Superior temporal gyrus (tissue), 1 donor: ENCODE results near the gene TPPP2.
"Not testable (repeated sequence)": the region's sequence is repeated elsewhere in the genome, so short reads cannot be mapped to it uniquely, and the experiment has no call there.

Experiments used
- DNase-seq: peaks from one replicate; pipeline ENCODE4 v3.0.0-alpha.2; 2016; ENCODE audit errors: extremely low spot score

TPPP2 gene

GRCh38 chr14:21029917-21030316 is at the start of gene TPPP2:
Gene TPPP2 (plus strand): TSS chr14:21030217. CDS start chr14:21030582, 365 bp downstream.
- no peak for DNase-seq

GRCh38 chr14:20980906-20981305 is 49.1 kb upstream of the TPPP2 start:
- no peak for DNase-seq

- DNase-seq, result no peak
These were observed 47.2 kb upstream of the TPPP2 start for GRCh38 chr14:20982646-20983369.

DNA sequence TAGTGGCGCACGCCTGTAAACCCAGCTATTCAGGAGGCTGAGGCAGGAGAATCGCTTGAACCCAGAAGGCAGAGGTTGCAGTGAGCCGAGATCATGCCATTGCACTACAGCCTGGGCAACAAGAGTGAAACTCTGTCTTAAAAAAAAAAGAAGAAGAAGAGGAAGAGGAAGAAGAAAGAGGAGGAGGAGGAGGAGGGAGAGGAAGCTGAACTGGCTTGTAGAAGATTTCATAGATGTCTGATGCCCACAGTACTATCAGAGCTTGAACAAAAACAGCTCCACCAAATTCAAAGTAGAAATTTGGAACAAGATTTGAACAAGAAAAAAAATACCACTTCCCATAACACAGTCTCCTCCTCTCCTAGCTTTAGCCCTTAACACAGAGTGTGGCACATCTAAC is 44.4 kb upstream of the TPPP2 start:
- DNase-seq, result not testable (repeated sequence)

DNA sequence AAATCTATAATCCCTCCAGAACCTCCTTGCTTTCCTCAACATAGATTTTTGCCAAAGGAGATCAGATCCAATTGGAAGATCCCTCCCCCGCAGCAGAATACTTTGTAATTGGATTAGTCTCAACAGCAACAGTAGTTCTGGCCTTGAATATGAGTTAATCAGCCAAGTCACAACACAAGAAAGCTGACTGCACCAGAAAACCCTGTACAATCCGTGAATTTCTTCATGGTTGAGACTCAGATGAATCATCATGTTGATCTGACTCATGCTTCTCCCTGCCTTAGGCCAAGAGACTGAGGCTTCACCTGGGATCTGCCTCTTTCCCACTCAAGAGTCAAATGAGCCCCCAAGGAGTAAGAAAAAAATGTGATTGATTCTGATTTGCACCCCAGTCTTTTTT is 43.2 kb upstream of the TPPP2 start:
- DNase-seq, result peak; percentile 12

DNA sequence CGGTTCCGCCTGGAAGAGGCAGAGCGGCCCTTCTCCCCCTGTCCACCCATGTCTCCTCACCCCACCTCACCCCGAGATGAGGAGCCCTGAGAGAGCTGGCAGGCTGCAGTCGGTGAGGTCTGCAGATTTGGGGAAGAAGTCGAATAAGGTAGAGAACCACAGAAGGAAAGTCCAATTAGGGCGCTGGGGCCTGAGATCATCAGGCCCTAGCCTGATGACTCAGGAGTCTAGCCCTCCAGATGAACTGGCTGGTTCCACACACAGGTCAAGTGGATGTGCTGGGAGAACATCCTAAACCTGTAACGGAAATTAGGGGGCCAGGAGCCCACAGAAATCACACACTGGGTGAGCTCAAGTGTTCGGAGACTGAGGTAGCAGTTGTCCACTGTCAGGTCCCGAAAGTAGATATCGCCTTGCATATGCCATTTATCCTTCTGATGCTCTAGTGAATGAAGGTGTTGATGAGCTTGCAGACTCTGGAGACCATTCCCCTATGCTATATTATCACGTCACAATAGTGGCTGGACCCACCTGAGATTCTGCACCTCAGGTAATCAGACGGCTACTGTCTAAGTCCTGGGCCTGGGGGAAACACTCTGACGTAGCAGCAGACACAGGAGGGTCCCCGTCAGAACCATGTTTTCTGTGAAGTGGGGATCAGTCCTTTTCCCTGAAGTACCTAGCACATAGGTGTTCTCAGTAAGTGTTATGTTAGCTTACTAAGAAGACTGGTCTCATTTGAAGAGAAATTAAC is 41.1 kb upstream of the TPPP2 start:
- DNase-seq, result peak; percentile 17

DNA sequence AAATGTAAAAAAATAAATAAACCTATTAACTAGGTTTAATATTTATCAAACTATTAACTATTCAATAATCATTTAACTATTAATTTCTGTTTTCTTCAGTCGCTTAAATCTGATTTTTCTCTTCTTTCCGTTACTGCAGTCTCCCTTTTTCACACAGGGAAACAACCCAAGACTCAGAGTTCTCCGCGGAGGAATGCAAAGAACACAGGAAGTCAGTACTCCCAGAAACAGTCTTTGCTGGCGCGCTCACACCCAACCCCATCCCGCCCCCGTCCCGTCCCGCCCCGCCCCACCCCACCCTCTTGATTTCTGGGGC is 40.6 kb upstream of the TPPP2 start:
- no peak for DNase-seq

DNA sequence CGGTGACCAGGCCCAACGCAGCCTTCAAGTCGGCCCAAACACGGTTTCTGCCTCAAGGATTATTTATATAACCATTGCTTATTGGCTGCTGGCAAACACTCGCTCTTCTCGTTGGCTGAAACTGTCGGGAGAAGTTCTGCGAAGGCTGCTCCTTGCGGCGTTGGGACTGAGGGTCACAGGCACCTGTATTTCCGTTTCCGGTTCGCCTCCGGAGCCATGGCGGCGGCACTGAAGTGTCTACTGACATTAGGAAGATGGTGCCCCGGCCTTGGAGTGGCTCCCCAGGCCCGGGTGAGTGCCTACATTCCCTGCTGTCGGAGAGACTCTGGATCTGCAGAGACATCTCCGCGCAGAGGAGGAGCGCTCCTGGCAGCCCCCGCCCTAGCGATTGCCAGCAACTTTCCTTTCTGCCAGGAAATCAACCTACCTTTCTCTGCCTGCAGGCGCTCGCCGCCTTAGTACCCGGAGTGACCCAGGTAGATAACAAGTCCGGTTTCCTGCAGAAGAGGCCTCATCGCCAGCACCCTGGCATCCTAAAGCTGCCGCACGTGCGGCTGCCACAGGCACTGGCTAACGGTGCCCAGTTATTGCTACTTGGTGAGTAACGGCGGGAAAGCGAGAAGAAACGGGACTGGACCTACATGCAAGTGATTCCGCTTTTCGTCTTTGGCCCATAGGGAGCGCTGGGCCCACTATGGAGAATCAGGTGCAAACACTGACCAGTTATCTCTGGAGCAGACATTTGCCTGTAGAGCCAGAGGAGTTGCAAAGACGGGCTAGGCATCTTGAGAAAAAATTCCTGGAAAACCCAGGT is 40.0 kb upstream of the TPPP2 start, which contains the start of gene METTL17:
METTL17 (plus strand) TSS at position 194 of the 814 bp plus-strand sequence; CDS start at position 217, 23 bp downstream.
- DNase-seq, result peak; percentile 97

GRCh38 chr14:20996521-20996920 is 33.5 kb upstream of the TPPP2 start:
- DNase-seq, result no peak

GRCh38 chr14:20997115-20997514 is 32.9 kb upstream of the TPPP2 start:
- DNase-seq, result no peak

- no peak for DNase-seq
These were observed 32.5 kb upstream of the TPPP2 start for GRCh38 chr14:20997564-20997963.

- DNase-seq, result no peak
These were observed 31.9 kb upstream of the TPPP2 start for GRCh38 chr14:20998139-20998538.

GRCh38 chr14:20998674-20999366 is 31.2 kb upstream of the TPPP2 start, which contains the start of gene SLC39A2:
Gene SLC39A2 (plus strand): TSS chr14:20999293. CDS start chr14:20999447, 154 bp downstream.
- no peak for DNase-seq

DNA sequence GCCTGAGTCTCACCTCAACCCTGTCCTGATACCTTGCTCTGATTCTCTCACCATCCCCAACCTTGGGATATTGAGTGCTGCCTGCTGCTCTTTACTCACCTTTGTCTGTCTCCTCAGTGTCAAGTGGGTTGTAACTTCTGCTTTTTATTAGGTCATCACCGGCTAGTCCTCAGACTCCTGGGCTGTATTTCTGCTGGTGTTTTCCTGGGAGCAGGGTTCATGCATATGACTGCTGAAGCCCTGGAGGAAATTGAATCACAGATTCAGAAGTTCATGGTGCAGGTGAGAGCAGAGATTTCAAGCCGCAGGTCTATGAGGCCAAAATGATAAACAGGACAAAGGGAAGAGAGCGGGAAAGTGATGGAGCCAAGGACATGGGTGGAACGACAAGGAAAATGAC is 30.4 kb upstream of the TPPP2 start:
- no peak for DNase-seq

- no peak for DNase-seq
These were observed 28.8 kb upstream of the TPPP2 start for GRCh38 chr14:21001218-21001617.

GRCh38 chr14:21003788-21004346 is 26.1 kb upstream of the TPPP2 start:
- DNase-seq, result no peak

DNA sequence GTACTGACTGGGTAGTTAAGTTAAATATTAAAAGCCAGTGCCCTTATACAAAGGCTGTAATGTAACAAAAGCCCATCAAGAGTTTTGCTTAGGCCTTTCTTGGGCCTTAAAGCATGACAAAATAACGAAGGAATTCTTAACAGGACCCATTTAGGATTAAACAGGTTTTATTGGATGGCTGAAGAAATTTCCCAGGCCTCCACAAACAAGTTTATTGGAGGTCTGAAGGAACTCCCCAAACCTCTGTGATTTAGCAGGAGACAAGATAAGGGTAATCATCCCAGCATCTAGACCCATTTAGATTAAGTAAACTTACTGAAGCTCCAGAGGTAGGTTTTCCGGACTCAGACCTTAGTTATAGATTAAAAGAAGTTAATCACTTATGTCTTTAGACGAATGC is 20.3 kb upstream of the TPPP2 start:
- DNase-seq, result not testable (repeated sequence)

- no peak for DNase-seq
These were observed 18.9 kb upstream of the TPPP2 start for GRCh38 chr14:21011136-21011535.

GRCh38 chr14:21014761-21015190 is 15.2 kb upstream of the TPPP2 start:
- DNase-seq, result peak; percentile 100

- peak; percentile 40 for DNase-seq
These were observed 14.7 kb upstream of the TPPP2 start for GRCh38 chr14:21015312-21015711.
